ENCODE data around the gene ZNF76. TPM values are rescaled to one million over a fixed set of nuclear protein-coding genes. Genes with fewer than 3 reads are reported as not detected.

Gene ZNF76
- total and polyA plus RNA-seq, 2 of the 8 experiments (the other 6 are each of a cell fraction or from before 2014, with no cell fraction given), result 17.9 to 23.9 TPM

DNA sequence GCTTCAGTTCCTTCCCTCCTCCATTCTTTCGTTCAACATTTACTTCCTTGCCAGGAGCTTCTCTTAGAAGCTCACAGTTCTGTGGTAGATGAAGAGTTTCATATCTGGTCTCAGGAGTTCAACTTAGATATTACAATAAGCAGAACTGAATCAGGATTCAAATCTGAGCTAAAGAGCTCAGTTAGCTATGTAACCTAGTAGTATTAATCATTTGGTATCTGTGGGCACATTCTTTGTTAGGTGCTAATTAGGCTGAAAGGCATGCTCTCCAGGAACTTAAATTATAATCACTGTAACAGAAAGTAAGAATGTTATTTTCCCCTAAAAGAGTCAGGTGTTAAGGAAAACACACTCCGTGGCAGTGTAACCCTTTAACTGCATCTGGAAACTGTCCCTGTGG is 8.4 kb downstream of the ZNF76 start:
- H3K4me2 ChIP-seq (ENCODE audit: insufficient read depth in 1 of 2, low read depth in 2 of 2, low read length in 2 of 2), result no peak overlapping the region
- 82% methylated on average over 2 of the region's 2 CpGs; no CpG with 5 or more reads in 1 of the 2 experiments for WGBS, 2 experiments (ENCODE audit: extremely low coverage in 1 of 2, insufficient coverage in 1 of 2, insufficient read length in 1 of 2, insufficient replicate concordance in 2 of 2, low coverage in 1 of 2, low lambda C conversion rate in 2 of 2, missing lambda C conversion rate in 1 of 2)
- H3K79me1 ChIP-seq (ENCODE audit: low read depth, low read length), result no peaks in the 10 kb centered on the region
- ChIA-PET CTCF (ENCODE audit: partially characterized antibody) (interaction anchor here (0.9 to 1.3 kb wide), 4 partner anchors 26 to 199 kb away, joined by 3 to 6 read pairs (median 4); partner anchors contain the start of gene DEF6), POLR2A (ENCODE audit: partially characterized antibody) (interaction anchor here (2.9 kb wide), 1 partner anchor 9 kb away, joined by 15 read pairs; the partner anchor contains the start of gene ZNF76)
- H3K23me2 ChIP-seq (ENCODE audit: low read depth, low read length), result no peaks in the 10 kb centered on the region
- H4K91ac ChIP-seq (replicated peaks; ENCODE audit: insufficient read length, low read length), result no peak overlapping the region
- no peak overlapping the region for H2BK15ac ChIP-seq (ENCODE audit: low read length)
- H3K4me3 ChIP-seq (ENCODE audit: extremely low read depth in 1 of 4, insufficient read depth in 2 of 4, low read depth in 3 of 4, low read length in 4 of 4), result no peak overlapping the region
- DNase-seq (ENCODE audit: low read depth in 1 of 2, low spot score in 2 of 2) (no peak), FAIRE-seq (no peak)
- no peak overlapping the region for H3K18ac ChIP-seq (ENCODE audit: extremely low read depth, low read length)
- no peak overlapping the region for H3K23ac ChIP-seq (ENCODE audit: insufficient read length)
- peaks cover 0 to 1% of the 10 kb centered on the region in 2 experiments for H4K20me1 ChIP-seq (replicated peaks in 1 of 2; ENCODE audit: control insufficient read depth in 1 of 2, insufficient read depth in 2 of 2, low read length in 2 of 2)
- H3K27me3 ChIP-seq (replicated peaks in 1 of 4; ENCODE audit: control insufficient read depth in 3 of 4, extremely low read depth in 1 of 4, insufficient read depth in 3 of 4, low read length in 3 of 4), result no peaks in the 10 kb centered on the region; a peak in 2 of 7 replicates
- H4K5ac ChIP-seq (ENCODE audit: insufficient read length, low read depth, low read length), result no peak overlapping the region
- no peak overlapping the region for H2BK120ac ChIP-seq (replicated peaks; ENCODE audit: low read depth, low read length)
- H3K9me3 ChIP-seq (ENCODE audit: insufficient read depth in 2 of 2, low read depth in 1 of 2, low read length in 1 of 2), result no peaks in the 10 kb centered on the region
- H3K4me1 ChIP-seq (replicated peaks in 1 of 4; ENCODE audit: control insufficient read depth in 3 of 4, insufficient read depth in 4 of 4, low read length in 3 of 4), result no peaks in the 10 kb centered on the region
- no peak overlapping the region for H3K14ac ChIP-seq (ENCODE audit: insufficient read length)
- H3K79me2 ChIP-seq (ENCODE audit: control insufficient read depth in 1 of 2, insufficient read depth in 2 of 2, low read length in 2 of 2), result no peaks in the 10 kb centered on the region
- no peak overlapping the region for H3K56ac ChIP-seq (replicated peaks; ENCODE audit: insufficient read length, low read depth, low read length)
- H2AFZ ChIP-seq (ENCODE audit: low read length), result no peak overlapping the region
- H2AK5ac ChIP-seq (ENCODE audit: low read depth, low read length), result no peak overlapping the region
- no peaks in the 10 kb centered on the region for H3K36me3 ChIP-seq (ENCODE audit: control insufficient read depth in 2 of 4, insufficient read depth in 4 of 4, low read length in 3 of 4)
- no peak overlapping the region for H2BK20ac ChIP-seq (ENCODE audit: low read length)
- H4K8ac ChIP-seq (ENCODE audit: extremely low read depth, insufficient read depth, low read length), result no peak overlapping the region
- no peak overlapping the region for H2BK12ac ChIP-seq (ENCODE audit: low read depth, low read length)
- no peak overlapping the region for H3K27ac ChIP-seq (ENCODE audit: low read depth, low read length)
- H3K4ac ChIP-seq (replicated peaks; ENCODE audit: insufficient read length, low read depth, low read length), result no peak overlapping the region
- no peak overlapping the region for H3K9ac ChIP-seq (replicated peaks in 1 of 4; ENCODE audit: extremely low read depth in 1 of 4, low read depth in 3 of 4, low read length in 3 of 4)
- H2BK5ac ChIP-seq (ENCODE audit: low read depth, low read length), result no peak overlapping the region
- TF ChIP-seq EZH2 (IDR thresholded peaks at IDR 0.05; ENCODE audit: low read depth, low read length, severe bottlenecking) (no peak), FOSL1 (IDR thresholded peaks at IDR 0.05; ENCODE audit: insufficient read depth, low read depth, low read length) (no peak), CHD2 (IDR thresholded peaks at IDR 0.05; ENCODE audit: low read length) (no peak), BACH1 (IDR thresholded peaks at IDR 0.05; ENCODE audit: low read length) (no peak)
